HG02642 (cell line): Measurements from ENCODE around the gene XKR3.
"Not testable (repeated sequence)": the region's sequence is repeated elsewhere in the genome, so short reads cannot be mapped to it uniquely, and the experiment has no call there.

ENCODE experiments used
- ATAC-seq: cut with Tn5 transposase; IDR thresholded peaks from one replicate; pipeline ENCODE4 v1.9.1; 2021; ENCODE audit warnings: mild to moderate bottlenecking; ENCODE audit not compliant: unreplicated experiment, poor library complexity

The XKR3 gene

DNA sequence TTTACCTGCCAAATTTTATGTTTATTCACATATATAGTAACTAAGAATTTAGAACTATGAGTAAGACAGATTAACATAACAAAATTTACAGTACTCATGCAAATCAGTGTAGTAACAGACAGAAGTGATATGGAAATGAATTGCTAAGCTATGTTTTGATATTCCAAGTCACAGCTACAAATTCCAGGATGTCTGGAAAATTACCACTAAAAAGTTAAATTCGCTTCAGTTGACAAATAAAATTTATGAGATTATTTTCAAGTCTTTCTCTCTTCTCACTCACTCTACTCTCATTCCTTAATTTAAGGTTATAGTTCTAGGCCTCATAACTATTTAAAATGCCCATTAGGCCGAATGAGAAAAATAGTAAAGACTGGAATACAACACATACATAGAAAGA is 18.1 kb downstream of the XKR3 start:
- ATAC-seq = no peak

DNA sequence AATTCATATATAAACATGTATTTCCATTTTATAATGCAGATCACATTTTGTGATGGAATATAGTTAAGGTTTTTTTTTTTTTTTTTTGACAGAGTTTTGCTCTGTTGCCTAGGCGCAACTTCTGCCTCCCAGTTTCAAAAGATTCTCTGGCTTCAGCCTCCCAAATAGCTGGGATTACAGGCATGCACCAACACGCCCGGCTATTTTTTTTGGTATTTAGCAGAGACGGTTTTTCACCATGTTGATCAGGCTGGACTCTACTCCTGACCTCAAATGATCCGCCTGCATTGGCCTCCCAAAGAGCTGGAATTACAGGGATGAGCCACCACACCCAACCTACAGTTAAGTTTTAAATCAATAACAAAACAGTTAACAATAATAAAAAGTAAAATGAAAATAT is 18.8 kb downstream of the XKR3 start:
- no peak for ATAC-seq

DNA sequence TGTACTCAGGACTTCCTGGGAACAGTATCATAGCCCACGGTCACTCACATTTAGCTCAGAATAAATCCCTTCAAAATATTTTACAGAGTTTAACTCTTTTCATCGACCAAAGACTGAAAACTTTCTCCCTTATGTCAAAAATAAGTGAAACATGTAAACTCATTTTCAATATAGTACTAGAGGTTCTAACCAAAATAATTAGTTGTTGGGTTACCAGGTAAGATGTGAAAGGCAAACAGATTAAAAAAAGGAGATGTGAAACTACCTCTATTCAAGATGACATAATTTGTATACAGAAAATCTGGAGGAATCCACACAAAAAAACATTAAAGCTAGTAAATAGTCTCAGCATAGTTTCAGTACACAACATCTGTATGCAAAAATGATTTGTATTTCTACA is 20.3 kb downstream of the XKR3 start:
- no peak for ATAC-seq

DNA sequence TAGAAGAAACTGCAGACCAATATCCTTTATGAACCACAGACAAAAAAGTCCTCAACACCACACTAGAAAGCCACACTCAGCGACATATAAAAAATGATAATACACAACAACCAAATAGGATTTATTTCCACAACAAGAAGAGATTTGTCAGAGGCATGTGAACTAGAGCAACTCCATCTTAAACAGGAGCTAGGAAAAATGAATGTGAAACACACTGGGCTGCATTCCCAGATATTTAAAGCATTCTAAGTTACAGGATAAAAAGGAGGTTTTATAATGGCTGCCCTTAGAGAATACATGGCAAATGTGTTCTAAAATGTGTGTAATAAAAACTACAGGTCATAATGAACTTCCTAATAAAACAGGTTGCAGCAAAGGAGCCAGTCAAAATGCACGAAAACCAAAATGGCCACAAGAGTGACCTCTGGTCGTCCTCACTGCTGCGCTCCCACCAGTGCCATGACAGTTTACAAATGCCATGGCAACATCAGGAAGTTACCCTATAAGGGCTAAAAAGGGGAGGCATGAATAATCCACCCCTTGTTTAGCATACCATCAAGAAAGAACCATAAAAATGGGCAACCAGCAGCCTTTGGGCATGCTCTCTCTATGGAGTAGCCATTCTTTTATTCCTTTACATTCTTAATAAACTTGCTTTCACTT is 21.8 kb downstream of the XKR3 start:
- ATAC-seq = no peak

DNA sequence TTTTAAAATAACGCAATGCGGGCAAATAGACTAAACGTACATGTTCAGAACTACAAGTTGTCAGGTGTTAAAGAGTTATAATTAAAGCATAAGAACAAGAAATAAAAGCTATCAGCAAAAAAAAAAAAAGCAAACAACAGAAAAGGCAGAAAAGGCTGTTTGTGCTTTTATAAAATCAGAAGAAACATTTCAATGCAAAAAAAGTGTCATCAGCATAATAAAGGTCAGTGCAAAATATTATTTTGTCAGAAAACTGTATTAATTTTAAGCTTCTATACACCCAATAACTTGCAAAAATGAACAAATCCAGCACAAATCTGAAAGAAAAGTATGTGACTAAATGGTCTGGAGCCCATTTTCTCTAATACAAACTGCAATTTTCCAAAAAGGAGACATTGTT is 23.6 kb downstream of the XKR3 start:
- no peak for ATAC-seq

DNA sequence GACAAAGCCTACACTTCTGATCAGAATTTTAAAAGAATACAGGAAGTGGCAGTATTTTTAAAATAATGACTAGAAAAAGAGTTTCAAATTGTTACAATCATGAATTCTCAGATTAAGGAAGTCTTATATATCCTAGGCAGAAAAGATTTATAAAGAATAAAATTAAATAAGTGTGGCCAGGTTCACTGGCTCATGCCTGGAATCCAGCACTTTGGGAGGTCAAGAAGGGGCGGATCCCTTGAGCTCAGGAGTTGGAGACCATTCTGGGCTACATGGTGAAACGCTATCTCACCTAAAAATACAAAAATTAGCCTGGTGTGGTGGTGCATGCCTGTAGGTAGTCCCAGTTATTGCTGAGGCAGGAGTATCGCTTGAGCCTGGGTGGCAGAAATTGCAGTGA is 24.1 kb downstream of the XKR3 start:
- ATAC-seq = no peak

DNA sequence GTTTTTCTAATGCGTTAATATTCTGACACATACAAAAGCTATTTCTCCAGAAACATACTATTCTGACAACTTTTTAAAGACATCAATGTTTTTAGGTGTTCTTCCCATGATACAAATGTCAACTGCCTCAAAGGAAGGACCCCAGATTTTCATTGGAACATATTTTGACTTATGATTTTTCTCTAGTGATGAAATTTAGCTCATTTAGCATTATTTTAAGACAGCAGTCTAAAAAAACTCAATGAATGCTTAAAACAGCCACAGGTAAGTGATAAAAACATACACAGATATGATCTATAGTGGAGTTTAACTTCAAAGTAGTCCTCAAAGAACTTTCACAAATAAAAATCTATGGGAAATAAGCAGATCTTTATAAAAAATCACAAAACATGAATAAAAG is 24.9 kb downstream of the XKR3 start:
- ATAC-seq = no peak

DNA sequence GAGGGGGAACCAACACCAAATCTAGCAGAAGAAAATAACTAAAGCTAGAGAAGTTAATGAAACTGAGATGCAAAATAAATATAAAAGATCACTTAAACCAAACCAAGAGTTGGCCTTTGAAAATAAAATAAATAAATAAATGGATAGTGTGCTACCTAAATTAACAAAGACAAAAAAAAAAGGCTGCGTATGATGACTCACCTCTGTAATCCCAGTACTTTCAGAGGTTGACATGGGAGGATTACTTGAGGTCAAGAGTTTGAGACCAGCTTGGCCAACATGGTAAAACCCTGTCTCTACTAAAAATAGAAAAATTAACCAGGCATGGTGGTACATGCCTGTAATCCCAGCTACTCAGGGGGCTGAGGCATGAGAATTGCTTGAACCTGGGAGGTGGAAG is 29.7 kb downstream of the XKR3 start:
- ATAC-seq = not testable (repeated sequence)

DNA sequence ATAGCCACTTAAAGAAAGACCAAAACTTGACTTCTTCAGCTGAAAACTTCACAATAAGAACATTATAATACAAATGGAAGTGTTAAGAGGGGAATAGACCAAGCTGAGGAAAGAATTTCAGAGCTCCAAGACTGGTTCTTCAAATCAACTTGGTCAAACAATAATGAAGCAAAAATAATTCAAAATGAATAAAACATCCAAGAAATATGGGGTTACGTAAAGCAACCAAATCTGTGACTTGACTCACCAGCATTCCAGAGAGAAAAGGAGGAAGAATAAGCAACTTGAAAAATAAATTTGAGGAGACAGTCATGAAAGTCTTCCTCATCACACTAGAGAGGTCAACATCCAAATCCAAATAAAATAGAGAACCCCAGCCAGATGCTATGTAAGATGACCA is 31.4 kb downstream of the XKR3 start:
- ATAC-seq = no peak

DNA sequence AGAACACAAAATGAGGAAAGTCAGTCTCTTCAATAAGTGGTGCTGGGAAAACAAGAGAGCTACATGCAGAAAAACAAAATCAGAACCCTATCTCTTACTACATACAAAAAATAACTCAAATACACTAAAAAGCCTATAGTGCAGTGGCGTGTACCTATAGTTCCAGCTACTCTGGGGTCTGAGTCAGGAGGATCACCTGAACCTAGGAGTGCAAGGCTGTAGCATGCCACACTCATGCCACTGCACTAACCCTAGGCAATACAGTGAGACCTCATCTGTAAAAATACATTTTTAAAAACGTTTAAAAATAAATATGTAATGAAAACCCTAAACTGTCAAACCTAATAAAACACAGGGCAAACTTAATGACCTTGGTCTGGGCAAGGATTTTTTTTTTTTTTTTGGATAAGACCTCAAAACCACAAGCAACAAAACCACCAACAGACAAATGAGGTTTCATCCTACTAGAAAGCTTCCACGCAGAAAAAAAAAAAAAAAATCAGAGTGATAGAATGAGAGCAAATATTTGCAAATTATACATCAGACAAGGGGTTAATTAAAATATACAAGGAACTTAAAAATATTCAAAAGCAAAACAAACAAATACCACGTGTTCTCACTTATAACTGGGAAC is 35.2 kb downstream of the XKR3 start:
- ATAC-seq = no peak

DNA sequence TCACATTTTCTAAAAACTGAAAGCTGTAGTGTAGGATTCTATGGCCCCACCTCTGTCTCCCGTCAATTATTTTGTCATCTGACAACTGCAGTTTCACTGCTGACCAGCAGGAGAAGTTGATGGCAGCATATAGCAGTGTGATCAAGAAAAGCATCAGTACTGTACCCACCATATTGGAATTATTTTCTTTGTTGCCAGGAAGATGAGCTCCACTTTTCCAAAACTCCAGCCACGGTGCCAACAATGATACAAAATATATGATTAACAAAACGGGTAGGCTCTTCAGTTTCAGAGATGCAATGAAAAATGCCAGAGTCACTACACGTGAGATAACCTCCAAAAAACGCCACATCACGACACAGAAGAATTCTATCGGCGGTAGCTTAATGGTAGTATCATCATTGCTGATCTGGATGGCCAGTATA is 41.3 kb downstream of the XKR3 start:
- no peak for ATAC-seq

DNA sequence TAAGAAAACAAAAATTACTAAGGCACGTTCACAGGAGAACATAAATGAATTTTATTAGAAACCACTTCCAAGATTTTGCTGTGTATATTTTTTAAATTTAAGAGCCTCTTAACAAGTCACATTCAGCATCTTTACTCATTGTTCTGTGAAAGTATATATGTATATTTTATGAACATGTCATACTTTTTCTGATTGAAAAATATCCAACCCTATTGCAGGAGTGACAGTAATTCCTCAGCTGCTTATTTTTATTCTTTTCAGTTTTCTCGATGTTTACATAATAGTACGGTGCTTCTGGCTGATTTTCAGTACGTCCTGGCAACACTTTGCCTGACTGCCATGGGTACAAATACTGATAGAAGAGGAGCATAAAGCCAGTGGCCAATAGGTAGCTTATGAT is 41.8 kb downstream of the XKR3 start:
- no peak for ATAC-seq

DNA sequence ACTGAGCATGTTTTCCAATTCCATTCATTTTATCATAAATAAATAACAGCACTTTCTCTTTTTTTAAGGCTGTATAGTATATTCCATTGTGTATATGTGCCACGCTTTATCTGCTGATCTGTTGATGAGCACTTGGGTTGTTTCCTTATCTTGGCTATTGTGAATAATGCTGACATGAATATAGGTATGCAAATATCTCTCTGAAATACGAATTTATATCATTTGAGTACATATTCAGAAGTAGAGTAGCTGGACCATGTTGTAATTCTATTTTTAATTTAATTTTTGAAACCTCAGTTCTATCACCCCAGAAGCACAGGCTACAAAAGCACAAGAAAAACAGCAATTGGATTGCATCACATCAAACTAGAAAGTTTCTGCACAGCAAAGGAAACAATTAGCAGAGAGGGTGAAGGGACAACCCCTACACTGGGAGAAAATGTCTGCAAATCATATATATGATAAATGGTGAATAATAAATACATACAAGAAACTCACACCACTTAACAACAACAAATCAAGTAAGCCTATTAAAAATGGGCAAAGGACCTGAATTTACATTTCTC is 43.4 kb downstream of the XKR3 start:
- no peak for ATAC-seq

DNA sequence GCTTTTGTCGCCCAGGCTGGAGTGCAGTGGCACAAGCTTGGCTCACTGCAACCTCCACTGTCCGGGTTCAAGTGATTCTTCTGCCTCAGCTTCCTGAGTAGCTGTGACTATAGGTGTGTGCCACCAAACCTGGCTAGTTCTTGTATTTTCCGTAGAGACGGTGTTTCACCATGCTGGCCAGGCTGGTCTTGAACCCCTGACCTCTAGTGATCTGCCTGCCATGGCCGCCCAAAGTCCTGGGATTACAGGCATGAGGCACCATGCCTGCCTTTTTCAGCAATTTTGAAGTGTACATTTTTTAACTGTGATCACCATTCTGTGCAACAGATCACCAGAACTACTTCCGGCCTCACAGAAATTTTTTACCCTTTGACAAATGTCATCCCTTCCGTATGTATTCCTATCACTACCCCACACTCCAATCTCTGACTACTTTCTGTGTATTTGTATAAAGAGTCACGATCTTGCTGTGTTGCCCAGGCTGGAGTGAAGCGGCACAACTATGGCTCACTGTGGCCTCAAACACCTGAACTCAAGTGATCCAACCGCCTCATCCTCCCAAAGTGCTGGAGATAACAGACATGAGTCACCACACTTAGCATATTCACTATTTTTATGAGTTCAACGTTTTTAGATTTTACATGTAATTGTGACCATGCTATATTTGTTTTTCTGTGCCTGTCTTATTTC is 44.0 kb downstream of the XKR3 start:
- ATAC-seq = no peak

DNA sequence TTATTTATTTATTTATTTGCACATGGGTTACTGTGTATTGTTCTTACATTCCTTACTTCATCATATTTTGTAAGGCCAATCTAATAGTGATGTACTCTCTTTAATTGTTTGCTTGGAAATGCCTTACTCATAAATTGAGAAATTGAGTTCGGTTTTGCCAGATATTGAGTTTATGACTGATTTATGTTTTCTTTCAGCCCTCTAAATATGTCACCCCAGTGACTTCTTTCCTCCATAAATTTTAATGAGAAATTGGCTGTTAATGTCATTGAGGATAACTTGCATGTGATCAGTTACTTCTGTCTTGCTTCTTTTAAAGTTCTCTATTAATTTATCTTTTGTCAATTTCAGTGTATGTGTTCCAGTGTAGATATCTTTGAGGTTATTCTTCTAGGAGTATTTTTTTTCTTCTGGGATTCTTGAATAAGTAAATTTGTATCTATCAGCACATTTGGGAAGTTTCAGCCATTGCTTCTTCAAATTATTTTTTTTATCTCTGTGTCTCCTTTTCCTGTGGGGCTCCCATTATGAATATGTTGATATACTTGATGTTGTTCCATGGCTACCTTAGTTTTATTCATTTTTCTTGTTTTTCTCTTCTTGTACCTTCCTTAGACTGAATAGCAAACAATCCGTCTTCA is 47.8 kb downstream of the XKR3 start:
- no peak for ATAC-seq

DNA sequence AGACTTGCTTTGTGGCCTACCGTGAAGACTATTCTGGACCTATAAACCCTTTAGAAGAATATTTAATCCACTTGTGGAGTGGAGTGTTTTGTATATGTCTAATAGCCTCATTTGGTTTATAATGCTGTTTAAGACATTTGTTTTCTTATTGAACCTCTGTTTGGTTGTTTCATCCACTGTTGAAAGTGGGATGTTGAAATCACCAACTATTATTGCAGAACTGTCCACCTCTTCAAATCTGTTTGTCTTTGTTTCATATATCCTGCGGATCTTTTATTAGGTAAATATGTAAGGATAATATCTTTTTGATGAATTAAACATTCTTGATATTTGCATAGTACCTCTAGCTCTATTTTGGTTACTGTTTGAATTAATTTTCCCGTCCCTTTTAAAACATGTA is 49.1 kb downstream of the XKR3 start:
- no peak for ATAC-seq

DNA sequence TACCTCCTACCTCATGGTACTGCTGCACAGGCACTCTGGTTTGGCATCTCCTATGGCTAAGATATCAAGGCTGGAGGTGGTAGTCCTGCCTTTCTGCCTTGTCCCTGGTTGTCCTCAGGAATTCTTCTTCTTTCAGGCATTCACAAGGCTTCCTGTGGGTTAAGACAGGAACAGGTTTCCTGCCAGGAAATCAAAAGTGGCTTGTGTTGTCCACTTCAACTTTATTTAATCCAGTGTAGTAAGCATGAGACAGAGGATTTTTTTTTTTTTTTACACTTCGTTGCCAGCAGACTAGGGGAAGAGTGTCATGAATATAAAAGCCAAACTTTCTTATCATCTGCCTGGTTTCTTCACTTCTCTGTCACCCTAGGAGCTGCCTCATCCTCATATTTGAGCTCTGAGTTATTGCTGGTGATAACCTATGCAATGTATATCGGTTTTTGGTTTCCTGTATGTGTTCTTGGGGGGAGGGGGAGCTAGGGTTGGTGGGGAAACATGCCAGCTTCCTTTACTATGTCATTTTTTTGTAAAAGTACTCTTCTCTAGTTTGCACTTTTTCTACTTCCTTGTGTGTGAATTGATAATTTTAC is 50.2 kb downstream of the XKR3 start:
- no peak for ATAC-seq

DNA sequence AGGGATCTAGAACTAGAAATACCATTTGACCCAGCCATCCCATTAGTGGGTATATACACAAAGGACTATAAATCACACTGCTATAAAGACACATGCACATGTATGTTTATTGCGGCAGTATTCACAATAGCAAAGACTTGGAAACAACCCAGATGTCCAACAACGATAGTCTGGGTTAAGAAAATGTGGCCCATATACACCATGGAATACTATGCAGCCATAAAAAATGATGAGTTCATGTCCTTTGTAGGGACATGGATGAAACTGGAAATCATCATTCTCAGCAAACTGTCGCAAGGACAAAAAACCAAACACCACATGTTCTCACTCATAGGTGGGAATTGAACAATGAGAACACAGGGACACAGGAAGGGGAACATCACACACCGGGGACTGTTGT is 53.6 kb downstream of the XKR3 start:
- ATAC-seq = not testable (repeated sequence)

DNA sequence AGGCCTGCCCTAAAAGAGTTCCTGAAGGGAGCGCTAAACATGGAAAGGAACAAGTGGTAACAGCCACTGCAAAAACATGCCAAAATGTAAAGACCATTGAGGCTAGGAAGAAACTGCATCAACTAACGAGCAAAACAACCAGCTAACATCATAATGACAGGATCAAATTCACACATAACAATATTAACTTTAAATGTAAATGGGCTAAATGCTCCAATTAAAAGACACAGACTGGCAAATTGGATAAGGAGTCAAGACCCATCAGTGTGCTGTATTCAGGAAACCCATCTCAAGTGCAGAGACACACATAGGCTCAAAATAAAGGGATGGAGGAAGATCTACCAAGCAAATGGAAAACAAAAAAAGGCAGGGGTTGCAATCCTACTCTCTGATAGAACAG is 57.3 kb downstream of the XKR3 start:
- ATAC-seq = not testable (repeated sequence)

DNA sequence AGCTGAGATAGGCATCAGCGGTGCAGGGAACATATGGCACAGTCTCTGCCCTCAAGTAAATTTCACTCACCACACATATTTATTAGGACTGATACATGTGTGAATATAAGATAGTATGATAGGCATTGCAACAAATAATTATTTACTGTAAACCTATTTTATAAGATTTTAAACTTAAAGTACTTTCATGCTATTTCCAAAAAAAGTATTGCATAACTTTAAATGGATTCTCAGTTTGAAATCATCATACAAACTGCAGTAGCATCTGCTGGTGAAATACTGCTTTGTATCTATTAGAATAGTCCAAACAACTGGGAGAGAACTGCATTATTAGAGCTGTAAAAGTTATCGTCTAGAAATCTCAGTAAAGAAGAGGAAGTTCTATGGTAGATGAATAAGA is 63.0 kb downstream of the XKR3 start:
- not testable (repeated sequence) for ATAC-seq

DNA sequence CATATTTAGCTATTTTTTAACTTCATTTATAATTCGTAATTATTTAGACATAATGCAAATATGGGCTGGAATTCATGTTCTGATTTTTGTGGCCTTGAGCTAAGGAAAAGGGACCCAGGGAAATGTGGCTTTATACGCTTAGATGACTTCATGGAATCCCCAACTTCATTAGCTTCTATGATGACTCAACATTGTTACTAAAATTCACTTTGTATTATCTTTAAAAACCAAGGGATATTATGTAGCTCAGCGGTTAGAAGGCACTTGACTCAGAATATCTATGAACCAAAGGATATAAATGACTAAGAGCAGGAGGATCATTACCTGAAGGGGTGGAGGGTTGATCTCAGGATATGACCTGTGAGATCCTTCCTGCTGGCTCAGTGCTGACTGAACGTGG is 64.8 kb downstream of the XKR3 start:
- not testable (repeated sequence) for ATAC-seq
